GM18520 (cell line): ENCODE measurements around the gene MYB.
"Not testable (repeated sequence)": the region's sequence is repeated elsewhere in the genome, so short reads cannot be mapped to it uniquely, and the experiment has no call there.

ENCODE experiments used
- ATAC-seq: cut with Tn5 transposase; IDR thresholded peaks from one replicate; pipeline ENCODE4 v1.9.1; 2021; ENCODE audit not compliant: unreplicated experiment

Gene MYB

DNA sequence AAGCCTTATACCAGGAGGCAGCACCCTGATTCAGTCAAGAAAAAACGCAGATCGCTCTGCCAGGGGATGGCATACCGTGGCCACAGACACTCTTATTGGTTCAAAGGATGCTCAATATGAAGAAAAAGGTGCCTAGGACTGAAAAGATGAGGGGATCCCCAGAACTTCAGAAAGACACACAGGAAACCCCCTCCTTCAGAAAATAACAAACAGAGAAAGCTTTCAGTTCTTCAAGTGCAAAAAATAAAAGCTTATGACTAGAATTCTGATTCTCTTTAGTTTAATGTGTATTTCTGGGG is 17.7 kb upstream of the MYB start:
- peak; percentile 69 for ATAC-seq

DNA sequence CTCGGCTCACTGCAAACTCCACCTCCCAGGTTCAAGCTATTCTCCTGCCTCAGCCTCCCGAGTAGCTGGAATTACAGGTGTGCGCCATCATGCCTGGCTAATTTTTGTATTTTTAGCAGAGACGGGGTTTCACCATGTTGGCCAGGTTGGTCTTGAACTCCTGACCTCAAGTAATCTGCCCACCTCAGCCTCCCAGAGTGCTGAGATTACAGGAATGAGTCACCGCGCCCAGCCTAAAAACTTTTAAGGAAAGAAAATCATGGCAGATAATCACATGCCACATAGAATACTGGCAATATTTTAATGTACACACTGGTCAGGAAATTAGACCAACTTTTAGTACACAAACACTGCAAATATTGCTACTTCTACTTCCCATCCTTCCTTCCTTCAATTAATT is 16.7 kb upstream of the MYB start:
- not testable (repeated sequence) for ATAC-seq

DNA sequence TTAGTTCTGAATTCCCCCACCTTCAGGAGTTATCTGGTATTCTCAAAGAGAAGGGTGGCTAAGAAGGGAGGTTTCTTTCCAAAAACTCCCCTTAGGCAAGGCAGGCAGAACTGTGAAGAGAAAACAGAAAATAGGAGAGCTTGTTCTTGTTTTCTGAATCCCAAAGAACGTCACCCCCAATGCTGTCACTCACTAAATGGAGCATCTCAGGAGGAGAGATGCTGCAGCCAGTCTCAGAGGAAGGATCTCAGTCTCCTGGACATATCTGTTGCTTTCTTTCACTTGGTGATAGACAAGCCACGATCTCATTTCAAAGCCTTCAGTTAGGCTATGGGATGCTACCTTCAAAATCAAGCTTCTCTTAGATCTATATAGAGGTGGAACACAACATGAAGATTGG is 16.1 kb upstream of the MYB start:
- ATAC-seq = no peak

DNA sequence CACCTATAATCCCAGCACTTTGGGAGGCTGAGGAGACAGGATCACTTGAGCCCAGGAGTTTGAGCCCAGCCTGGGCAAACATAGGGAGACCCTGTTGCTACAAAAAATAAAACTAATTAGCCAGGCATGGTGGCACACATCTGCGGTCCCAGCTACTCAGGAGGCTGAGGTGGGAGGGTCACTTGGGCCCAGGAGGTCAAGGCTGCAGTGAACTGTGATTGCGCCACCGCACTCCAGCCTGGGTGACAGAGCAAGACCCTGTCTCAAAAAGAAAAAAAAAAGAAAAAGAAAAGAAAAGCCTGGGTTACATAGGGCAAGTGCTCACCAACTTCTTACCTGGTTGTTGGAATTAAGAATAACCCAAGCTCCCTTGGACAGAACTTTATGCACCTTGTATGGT is 14.6 kb upstream of the MYB start:
- ATAC-seq = no peak

DNA sequence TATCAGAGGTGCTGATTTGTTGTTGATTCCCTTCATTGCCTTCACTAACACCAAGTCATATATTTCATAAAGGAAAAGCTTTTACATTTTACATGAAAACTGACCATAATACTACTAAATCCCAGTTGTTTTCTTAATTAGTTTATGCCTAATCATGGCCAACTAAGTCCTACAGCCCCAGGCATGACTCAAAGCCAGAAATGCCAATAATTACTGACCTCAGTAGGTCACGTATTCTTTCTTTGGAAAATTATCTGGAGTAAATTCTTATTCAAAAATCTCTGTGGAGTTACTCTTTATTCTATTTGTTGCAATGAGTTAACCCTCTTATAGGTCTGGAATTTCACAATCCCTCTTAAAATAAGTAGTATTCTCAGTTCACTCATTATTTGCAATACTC is 13.5 kb upstream of the MYB start:
- no peak for ATAC-seq

DNA sequence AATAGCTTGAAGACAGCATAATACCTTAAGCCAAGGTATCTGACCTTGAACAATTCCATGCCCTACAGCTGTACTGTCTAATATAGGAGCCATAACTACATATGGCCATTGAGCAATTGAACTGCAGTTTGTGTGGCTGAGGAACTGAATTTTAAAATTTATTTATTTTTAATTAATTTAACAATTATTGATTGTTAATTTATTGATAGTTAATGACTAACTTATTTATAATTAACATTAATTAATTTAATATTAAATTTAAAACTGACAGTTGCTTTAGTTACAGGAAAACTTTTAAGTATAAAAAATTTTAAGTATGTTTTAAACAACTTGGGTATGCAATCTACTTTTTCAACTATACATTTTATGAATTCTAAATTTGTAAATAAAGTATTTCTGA is 12.3 kb upstream of the MYB start:
- ATAC-seq = no peak

DNA sequence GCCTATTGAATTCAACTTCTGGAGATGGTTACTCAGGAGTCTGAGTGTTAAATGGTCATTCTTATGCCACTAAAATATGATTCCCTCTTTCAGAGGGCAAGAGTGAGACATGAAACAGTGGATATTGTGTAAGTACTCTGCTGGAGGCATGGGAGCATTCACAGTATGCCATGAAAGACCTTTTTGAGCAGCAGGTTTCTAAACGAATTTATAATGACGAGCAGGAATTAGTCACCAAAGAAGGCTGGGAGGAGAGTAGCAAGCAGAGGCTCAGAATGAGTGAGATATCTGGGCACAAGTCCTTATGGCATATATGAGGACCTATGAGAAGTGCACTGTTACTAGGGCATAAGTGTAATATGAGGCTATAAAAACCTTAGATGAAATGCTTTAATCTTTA is 10.9 kb upstream of the MYB start:
- ATAC-seq = peak; percentile 26

DNA sequence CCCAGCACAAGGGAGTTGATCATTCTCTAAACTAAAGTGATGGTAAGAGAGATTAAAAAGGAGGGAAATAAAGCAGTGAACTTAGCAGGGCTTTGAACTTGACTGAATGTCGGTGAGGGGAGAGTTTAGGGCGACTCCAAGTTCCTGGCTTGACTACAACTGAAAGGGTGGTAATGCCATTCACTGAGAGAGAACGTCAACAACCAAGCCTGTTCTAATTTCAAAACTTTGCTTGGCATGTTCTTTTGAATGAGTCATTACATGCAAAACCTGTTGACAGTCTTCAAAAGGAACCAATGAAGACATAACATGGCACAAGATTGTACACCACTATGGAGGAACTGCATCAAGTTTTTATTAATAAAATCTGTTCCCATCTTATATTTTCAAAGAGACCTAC is 10.3 kb upstream of the MYB start:
- peak; percentile 67 for ATAC-seq

DNA sequence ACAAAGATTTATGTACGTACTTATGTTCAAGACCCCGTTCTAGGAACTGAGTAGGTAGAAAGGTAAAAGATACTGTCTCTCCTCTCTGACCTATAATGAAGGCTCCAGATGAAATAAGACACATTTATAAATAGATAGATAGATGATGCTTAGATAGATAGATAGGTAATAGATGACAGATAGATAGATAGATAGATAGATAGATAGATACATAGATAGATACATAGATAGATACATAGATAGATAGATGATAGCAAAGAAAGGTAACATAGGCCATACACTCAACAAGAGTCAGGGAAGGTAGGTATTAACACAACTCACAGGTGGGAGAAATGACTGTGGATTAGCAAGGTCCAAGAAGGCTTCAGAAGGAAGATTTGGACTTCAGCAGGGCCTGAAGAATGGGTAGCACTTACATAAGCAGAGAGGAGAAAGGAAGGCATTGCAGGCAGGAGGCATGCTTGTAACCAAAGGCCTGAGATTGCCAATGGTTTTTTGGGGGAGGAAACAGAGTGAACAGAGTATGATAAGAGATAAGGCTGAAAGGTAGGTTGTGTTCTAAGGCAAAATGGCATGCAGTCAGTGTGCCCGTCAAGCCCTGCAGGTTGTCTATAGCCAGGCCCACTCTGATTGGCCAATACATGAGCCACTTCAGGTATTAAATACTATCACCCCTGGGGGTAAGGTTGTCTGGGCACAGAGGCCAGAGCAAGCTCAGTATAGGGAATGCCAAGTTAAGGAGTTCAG is 7.7 kb upstream of the MYB start:
- ATAC-seq = no peak

DNA sequence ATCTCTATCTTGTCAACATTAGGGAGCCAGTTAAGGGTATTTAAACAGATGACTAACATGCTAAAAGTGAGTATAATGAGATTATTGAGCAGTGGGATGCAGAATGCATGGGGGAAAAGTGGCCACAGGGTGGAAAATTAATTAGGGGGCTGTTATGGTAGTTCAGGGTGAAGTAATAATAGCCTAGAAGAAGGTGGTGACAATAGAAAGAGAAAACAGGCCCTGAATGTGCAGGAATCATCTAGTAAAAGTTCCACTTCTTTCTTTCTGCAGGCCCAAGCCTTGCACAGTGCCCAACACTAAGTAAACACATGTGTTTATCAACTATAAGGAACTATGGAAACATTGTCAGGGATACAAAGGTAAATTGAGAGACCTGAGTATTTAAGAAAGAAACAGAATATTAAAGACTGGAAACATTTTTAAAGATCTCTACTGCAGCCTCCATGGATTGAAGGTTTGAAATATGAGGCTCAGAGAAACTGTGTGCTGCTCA is 7.1 kb upstream of the MYB start:
- no peak for ATAC-seq

DNA sequence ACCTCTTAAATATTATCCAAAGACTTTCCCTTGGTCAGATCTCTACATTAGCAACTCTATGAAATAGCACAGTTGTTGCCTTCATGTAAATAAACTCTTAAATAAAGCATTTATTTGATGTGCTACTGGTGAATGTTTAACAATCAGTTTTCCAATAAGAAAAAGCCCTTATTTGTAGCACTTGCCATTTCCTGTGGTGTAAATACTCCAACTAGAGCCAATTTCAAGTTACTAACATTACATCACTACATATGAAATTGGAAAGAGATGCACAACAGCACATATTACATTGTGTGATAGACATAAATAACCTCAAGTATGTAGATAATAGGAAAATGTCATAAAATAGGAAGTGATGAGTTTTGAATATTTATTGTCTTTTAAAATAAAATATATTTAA is 5.0 kb upstream of the MYB start:
- no peak for ATAC-seq

DNA sequence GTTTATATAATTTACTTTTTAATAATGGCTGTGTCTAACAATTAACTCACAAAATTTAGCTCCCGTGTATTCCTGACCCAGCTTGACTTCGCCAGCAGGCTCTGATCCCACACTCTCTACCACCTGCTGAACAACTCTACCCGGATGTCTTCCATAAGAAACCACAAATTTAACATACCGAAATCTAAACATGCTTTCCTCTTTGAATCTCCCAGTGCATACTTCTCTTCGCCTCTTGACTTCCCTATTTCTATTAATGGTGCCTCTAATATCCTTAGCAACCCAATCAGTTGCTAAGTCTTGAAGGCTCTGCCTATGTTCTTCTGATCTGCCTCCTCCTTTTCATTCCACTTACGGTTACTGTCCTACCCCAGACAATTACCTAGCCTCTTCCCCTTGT is 4.6 kb upstream of the MYB start:
- no peak for ATAC-seq

DNA sequence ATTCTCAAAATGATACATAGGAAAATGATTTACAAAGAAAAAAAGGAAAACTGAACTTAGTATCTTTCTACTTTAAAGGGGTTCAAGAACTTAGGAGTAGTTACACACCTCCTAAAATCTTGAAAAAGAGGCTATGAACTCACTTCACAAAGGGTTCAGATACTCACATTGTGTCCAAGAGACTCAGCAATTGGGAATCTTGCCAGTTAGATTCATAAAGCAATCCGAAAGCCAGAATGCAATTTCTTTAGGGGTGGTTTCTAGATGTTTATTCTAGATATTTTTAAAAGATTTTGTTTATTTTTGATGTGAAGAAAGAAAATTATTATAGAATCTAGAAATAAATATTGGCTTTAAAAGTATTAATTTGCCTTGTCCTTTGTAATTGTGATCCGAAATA is 1.7 kb upstream of the MYB start:
- ATAC-seq = no peak

DNA sequence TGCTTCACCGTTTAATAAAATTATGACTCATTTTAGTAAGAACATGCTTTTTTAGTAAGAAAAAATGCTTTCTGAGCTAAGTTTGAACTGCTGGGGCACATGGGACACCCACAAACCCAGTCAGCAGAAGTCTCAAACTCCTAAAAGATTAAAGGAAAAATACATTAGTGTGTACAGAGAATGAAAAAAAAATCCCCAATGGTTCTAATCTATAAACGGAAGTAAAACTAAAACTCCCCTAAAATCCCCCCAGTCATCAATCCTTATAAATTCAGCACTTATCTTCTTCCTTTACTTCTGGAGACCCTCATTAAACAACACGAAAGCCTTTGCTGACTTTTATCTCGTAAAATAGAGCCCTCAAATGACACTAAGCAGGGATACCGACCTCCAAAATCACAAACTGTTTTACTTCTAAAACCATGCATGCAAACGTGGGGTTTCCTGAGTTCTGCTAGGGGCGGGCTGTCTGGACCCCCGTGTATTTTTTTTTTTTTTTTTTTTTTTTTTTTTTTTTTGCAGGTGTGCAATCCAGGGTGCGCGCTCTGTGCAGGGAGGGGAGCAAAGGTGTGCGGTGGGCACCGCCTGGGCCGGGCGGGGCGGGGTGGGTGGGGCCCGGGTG is 1.1 kb upstream of the MYB start:
- ATAC-seq = no peak

DNA sequence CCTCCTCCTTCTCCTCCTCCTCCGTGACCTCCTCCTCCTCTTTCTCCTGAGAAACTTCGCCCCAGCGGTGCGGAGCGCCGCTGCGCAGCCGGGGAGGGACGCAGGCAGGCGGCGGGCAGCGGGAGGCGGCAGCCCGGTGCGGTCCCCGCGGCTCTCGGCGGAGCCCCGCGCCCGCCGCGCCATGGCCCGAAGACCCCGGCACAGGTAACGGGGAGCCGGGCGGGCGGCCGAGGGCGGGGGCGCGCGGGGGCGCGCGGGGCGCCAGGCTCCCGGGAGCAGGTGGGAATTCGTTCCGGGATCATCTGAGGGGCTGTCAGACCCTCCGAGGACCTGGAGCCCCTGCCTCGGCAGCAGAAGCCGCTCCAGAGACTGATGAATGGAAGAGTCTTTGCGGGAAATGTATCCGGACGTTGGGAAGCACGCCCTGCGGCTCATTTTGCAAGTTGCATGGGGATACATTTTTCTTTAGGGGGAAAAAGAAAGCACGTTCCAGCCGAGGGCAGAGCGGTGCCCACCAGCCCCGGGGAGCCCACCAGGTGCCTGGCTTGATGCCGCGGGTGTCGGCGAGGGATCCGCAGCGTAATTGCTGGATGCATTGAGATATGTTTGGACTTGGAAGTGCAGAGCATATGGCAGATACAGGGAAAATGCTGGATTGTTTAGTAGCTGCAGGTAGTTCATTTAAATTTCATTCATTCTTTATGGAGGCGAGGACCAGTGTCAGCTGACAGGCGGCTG is 394 bp downstream of the MYB start:
- ATAC-seq = no peak

DNA sequence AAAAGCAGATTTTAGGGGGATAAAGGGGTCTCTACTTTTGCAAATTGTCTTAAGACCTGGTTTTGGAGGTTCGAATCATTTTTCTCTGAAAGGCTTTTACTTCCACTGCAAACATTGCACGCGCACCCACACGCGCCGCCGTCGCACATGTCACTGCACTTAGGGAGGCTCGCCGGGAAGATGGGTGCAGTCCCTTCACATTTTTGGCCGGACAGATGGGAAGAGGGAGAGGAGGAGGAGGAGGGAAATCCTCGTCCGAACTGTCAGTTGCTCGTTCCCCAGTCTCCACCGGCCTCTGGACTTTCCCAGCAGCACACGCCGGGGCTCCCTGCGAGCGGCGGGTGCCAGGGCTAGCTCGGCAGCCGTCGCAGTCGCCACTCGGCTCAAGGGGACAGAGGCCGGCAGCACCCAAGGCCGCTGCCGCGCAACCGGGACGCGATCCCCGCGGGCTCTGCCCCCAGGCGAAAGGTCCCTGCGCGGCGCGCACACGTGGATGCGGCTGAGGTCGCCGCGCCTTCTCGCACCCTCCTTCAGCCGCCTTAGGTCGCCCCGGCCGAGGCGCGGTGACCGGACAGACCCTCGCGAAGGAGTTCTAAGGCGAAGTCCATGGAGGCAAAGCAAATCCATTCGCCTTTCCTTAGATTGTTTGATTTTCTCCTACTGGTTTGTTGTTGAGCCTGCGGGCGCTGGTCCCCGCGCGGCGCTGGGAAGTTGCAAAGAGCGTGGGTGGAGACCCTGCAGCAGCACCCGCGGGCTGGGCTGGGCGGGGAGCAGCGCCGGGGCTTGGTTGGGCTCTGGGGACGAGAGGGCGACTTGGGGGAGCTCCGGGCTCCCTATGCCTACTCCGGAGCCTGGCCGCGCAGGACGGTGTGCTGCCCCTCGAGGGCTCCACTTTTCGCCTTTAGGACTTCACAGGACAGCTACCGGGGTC is 1.2 kb downstream of the MYB start:
- ATAC-seq = peak; percentile 3

DNA sequence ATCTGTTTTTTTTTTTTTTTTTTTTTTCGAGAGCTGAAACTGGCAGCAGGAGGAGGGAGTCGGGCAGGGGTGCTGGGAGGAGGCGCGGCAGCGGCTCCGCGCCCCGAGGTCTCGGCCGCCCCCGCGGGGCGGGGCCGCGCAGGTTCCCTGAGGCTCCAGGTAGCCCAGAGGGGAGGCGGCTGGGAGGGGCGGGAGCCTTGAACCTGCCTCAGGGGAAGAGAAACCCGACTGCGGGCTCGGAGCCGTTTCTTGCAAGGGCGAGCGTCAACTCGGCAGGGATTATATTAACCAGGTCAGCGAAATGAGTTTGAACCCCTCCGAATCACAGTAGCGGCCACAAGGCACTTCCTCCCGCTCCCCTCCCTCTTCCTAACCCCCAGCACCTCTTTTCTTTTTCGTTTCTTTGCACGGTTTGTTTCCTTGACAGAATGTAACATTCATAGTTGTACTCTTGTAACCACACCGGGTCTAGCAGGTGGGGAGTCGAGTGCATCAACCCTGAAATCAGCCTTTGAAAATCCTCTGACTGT is 2.0 kb downstream of the MYB start:
- ATAC-seq = peak; percentile 24

DNA sequence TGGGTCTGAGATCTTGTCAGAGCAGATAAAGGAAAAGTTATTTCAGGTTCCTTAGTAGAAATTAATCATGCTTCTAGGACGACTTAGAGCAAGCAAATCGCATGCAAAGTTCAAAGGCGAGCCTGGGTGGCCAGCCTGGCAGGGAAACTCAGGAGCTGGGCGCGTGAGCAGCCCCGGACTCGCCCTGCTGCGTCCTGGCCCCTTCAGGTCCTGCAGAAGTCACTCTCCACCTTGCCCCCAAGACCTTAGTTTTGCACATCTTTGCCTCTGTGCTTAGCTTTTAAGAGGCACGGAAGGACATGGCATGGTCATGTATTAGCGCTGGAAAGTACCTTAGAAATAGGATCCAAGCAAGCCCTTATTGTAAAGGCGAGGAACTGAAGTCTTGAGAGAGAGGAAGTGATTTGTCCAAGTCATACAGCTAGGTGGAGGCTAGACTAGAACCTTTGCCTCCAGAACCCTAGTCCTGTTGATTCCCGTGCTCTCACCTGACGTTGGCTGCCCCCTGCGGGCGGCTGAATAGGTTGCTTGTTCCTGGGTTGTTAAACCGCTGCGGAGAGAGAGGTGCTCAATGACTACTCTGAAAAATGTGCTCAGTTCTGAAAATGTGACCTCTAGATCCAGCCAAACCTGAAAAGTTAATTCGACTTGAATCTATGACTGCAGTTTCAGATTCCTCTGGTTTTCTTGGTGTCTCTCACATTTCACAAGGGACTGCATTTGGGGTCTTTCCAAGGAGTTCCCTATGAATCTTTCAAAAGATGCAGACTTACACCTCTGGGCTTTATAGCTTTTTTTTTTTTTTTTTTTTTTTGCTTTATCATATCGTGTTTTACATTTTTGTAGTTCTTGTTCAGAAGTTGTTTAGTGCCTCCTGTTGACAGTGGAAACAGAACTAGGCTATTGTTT is 2.7 kb downstream of the MYB start:
- peak; percentile 33 for ATAC-seq

DNA sequence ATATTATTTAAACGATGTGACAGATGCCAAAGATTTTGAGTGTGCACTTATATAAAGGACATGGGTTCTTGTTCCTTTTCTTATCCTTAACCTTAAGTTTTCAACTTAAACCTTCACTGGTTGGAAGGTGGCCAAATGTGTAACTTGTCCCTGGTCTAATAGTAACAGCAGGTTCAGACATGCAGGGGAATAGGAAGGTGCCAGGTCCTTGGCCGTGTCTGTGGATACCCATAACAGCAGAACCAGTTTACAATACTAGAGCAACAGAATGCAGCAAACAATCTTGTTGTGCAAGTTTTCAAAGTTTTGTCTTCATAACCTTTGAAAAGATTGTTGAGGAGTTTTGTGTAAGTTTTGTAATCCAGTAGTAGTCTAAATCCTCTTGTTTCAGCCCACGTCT is 4.4 kb downstream of the MYB start:
- no peak for ATAC-seq

DNA sequence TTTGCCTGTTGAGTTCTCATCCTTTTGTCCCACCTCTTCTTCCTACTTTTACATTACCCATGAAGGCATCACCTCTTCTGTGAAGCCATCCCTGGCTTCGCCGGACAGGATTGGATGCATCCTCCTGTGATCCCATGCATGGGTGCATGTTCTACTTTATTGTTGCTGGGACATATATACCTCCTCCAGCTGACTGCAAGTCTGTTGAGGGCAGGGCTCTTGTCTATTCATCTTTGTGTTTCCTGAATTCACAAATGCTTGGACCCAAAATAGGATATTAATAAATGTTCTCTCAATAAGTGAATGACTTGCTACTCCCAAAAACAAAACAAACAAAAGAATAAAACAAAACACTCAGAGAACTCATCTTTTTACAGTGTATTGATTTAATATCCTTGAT is 5.1 kb downstream of the MYB start:
- no peak for ATAC-seq
